Raji (cell line): ENCODE data around the gene CRYBG3.

Experiments used
- POLR2A ChIP-seq: IDR thresholded peaks from 2 replicates; pipeline ENCODE4 v1.6.1; 2011; ENCODE audit warnings: low read depth, low read length, control low read depth; ENCODE audit not compliant: insufficient read depth

The CRYBG3 gene

DNA sequence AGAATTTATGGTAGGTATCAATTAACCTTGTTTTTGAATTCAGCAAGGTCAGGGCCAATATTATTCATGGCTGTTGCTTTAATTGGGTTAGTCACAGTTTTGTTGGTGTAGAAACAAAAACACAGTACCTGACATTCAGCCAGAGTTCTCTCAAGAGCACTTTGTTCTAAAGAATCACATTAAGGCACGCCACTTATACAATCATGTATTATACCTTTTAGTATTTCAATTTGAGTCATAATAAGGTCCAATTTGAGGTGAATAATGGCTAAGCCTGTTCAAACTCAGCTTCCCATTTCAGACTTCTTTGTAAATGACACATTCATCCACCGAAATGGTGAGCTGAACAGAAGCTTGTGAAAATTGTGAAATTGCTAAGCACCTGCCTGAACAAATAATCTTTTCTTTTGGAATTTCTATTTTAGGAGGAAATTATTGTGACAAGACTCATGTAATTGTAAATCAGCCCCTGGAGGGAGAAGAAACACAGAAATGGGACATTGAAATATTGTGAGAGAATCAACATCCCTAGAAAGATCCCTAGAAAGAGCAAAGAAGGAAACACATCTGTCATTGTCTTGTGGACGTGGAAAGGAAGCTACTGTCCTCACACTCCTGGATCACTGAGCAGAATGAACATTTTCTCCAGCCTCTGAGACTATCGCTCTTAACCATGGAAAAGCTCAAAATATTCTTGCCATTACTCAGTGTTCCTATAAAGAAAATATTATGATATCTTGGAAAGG, 121.2 kb downstream of the CRYBG3 start:
- no peak for TF ChIP-seq POLR2A

DNA sequence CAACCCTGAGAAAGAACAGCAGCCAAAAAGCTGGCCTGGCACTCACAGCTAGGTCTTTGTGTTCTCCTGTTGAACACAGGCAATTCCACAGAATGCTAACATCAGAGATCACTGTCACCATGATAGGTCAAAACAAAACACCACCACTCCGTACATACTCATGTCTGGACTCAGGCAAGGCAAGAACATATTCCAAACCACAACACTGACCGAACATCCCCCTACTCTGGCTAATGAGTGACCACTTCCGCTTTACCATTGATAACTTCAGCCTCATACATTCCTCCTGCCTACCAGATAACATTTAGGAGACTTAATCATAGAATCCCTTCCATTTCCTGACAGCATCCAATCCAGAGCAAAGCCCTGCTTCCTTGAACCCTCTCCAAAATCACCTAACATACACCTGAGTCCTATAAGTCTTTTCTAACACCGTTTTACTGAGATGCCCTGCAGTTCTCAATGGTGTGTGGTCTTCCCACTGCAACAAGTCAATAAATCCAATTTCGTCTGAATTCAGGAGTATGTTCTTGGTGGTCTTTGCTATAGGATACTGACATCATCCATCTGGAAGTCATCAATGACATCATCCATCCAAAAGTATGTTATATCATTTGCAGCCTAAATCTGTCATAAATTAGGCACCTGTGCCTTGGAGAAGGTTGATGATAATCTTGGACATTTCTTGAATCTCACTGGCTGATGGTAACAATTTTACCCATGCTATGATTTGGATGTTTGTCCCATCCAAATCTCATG, 126.7 kb downstream of the CRYBG3 start:
- TF ChIP-seq POLR2A, result no peak

DNA sequence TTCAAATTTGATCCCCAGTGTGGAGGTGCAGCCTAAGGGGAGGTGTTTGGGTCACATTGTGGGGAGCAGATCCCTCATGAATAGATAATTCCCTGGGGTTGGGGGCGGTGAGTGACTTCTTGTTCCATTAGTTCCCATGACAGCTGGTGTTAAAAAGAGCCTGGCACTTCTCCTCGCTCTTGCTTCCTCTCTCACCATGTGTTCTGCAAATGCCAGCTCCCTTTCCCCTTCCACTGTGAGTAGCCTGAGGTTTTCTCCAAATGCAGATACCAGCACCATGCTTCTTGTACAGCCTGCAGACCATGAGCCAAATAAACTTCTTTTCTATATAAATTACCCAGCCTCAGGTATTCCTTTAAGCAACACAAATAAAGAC, 127.3 kb downstream of the CRYBG3 start:
- no peak for TF ChIP-seq POLR2A

DNA sequence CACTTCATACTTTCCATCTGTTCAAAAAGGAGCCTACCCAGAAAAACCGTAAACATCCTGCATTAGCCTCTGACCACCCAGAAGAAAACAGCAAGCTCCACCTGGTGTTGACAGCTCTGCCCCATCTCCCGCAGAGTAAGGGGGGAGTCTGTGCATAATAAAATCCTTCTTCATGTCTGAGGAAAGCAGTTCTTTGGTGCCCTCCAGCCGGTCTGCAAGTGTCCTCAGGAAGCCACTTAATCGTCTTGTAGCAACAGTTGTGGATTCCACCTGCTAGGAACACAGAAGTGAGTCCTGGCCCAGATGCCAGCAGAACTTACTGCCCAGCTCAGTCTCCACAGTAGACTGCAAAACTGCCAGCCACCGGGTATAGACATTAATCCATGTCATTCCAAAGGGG, 127.9 kb downstream of the CRYBG3 start:
- no peak for TF ChIP-seq POLR2A

DNA sequence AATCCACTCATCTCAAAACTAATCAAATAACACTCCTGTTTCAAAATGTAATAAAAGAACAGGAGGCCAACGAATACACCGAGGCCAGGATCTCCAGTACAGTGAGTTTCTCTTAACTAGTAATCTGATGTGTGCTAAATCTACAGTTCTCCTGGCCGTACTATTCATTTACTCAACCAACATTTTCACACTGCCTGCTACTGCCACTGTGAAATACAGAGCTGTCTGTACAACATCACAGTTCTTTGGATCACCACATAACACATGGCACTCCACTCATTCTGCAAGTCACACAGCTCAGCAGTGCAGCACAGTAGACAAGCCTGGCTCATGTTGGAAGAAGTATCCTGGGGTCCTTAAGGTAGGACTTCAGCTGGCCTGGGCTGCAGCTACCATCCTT, 128.5 kb downstream of the CRYBG3 start:
- TF ChIP-seq POLR2A, result no peak

DNA sequence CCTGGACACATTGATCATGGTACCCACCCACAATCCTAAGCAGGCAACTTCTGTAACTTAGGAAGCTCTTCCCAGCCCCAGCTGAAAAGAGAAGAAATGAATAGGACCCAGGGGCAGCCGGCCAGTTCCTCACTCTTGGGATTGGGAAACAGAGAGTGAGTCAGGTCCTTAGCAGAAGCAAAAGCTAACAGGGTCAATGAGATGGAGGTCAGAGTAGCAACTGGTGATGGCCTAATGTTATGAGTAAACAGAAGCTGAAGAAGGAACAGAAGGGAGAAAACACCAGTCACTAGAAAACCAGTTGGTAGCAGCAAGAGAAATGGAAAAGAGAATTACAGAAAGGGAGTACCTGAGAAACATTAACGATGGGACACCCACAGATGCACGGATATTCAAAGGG, 130.5 kb downstream of the CRYBG3 start:
- TF ChIP-seq POLR2A, result no peak

DNA sequence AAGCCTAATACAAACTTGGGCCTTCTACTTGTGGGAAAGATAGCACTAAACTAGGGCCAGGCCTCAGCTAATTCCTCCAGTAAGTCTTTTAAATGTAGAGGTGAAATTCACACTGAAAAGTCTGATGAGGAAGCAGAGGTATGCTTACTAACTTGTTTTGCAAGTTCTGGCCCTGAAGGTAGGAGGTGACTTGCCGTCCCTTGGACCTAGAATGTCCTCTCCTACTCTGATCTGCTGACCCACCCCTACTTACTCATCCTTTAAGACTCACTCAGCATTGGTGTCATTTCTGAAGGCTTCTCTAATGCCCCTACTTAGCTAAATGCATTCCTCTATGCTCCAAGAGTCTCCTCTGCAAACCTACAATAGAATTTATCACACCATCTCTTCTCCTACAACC, 131.1 kb downstream of the CRYBG3 start:
- no peak for TF ChIP-seq POLR2A

DNA sequence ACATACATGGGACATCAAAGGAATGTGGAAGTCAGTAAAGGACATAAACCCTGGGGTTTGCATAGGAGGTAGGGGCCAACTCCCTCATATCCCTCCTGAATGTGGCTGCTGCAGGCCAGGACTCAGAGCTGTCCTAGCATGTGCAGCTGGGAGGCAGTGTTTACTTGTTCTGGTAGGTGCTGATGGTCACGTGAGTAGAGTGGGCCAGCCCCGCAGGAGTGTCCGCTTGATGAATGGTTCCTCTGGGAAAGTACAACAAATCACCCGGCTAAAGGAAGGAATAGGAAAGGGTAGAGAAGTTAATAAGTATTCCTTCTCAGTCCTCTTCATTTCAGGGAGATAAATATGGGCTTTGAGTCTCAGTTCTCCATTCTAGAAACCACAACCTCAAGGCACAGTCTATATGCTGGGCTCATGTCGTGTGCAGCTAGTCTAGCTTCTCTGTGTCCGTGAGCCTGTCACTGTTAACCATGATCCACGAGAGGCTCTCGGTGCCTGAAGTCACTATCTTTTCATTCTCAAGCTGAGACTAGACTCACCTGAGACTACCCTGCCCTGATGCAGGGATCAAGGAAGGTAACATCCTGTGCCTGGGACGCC, 132.5 kb downstream of the CRYBG3 start:
- no peak for TF ChIP-seq POLR2A

DNA sequence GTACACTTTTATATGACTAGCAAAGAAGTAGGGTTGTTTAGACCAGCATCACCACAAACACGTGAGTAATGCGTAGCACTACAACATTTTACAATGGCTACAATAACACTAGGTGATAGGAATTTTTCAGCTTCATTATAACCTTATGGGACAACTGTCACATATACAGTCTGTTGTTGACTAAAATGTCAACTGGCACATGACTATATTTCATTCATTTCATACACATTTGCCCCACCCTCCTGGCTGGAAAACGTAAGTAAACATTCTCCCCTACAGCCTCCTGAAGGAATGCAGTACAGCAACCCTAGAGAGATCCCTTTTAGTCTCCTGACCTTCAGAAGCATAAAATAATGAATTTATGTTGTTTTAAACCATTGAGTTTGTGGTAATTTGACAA, 134.2 kb downstream of the CRYBG3 start:
- TF ChIP-seq POLR2A, result no peak

DNA sequence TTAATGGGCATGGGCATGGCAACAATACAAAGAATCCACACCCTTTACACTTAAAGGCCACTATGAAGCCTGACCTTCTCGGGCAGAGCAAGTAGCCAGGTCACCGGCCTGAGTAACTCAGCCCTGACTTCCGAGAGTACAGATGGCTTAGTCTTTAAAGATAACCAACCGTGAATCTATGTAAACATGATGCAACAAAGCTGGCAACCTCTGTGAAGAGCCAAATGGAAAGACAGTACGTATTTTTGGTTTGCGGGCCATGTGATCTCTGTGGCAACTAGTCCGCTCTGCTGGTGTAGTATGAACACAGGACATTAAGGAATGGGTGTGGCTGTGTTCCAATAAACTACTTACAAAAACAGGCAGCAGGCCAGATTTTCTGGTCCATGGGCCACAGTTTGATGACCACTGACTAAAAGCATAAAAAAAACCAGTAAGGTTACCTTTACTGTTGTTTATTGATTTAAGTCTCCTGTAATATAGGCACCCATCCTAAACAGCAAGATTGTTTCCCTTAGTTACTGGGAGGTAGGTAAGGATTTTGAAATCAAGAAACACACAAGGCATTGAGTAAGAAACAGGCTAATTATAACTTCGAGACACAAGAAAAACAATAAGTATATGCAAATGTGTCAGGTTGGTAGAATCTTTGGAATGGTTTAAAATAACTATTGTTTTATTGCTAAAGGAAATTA, 136.0 kb downstream of the CRYBG3 start:
- no peak for TF ChIP-seq POLR2A

DNA sequence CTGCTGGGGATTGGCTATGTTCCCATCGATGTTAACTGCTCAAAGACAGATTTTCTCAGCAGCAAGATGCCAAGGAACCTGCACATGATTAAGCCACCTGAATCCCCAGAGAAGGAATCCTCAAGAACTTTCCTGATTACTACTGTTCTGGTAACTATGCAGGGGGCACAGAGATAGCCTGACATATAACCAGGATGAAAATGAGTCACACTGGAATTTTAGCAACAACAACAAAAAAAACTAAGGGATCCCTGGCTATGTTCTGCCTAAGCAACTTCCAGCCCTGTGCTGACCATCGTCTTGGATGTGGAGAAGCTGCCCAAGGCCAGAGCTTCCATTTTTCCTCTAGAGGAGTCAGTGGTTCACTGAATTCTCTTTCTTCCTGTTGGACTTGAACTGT, 136.6 kb downstream of the CRYBG3 start:
- TF ChIP-seq POLR2A, result no peak

DNA sequence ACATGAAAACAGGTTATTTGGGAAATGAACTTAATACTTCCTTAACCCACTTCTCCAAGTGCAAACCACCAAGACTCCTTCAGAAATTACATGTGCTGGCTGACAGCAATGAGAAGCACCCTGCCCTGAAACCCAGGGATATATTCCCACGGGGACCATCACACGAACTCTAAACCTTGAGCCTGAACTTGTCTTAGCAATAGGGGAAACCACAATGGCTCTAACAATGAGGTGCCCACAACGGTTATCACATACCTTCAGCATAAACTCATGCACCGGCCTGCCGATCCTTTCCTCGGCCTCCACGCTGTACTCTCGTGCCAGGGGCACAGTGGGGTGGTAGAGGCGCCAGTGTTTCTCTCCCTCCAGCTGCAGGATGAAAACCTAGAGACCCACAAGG, 137.0 kb downstream of the CRYBG3 start:
- TF ChIP-seq POLR2A, result no peak

DNA sequence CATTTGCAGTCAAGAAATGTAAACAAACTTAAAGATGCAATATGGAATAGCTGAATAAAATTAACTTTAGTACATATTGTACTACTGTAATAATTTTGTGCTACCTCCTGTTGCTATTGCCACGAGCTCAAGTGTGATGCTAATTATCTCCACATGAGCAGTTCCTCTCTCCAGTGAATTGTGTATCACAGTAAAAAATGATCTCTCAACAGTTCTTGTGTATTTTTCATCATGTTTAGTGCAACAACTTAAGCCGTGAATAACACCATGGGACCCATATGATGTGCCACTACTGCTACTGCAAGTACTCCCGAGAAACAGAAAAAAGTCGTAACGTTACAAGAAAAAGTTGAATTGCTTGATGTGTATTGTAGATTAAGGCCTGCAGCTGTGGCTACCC, 138.1 kb downstream of the CRYBG3 start:
- TF ChIP-seq POLR2A, result no peak

DNA sequence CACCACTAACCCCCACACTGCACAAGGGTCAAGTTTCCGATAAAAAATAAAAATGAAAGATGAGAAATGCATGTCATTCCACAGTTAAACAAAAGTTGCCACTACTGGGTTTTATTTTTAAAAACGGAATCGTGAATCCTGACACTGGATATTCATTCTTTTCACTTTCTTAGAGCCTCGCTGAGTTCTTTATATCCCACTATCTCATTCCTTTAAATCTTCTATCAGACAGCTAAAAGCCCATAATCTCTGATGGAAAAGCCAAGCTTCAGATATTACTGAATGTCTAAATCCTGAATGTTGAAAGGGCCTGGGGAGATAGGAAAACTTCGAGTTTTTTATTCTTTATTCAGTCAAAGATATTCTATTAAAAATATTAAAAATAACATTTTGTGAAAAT, 138.7 kb downstream of the CRYBG3 start:
- no peak for TF ChIP-seq POLR2A

DNA sequence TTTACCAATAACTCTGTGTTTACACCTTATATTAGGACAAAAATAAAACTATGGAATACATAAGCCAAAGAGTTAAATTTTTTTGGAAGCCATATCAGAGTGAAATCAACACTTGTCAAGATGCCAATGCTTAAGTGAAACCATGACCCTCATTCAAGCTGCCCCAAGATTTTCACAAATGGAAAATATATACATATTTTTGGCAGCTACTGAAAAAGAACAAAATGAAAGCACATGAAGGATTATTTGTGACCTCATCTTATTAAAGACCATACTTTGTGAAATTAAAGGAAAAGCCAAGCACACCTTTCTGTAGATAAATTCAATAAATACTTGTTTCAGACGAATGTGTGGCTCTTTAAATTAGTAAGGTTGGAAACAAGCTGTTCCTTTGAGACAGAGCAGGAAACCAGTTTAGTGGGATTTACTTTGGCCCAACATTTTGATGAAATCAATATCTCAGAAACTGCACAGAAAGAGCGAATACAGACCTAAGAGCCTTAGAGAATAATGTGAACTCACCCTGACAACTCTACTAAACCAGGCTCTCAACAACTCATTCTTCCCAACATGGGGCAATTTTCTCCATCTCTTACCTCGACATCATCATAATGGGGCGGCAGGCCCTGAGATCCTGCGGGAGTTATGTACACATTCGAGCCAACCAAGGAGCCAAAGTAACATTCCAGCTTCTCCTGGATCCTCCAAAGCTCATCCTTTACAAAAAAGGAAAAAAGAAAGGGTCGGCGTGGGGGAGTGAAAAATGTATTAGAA, 139.4 kb downstream of the CRYBG3 start:
- TF ChIP-seq POLR2A, result no peak
